Spleen (tissue), 7 donors: ENCODE measurements around the gene POU2AF3.

Source experiments
- CTCF ChIP-seq, 11 experiments: fragments of 200-600 bp in 7 of 11; fragments of 450-650 bp in 4 of 11; sonication (generic) in 4 of 11; IDR thresholded peaks in 8 of 11; conservative IDR thresholded peaks in 3 of 11; 1 replicate in 7 of 11; 2 replicates in 4 of 11; pipeline versions ENCODE4 v1.4.0 to v1.8.0; 2016 to 2021; ENCODE audit warnings: antibody characterized with exemption in 11 of 11, inconsistent platforms in 4 of 11, mild to moderate bottlenecking in 1 of 11
- POLR2A ChIP-seq, 3 donors: fragments of 450-650 bp; IDR thresholded peaks; one replicate each; pipeline ENCODE4 v1.5.1; 2017; ENCODE audit warnings: antibody characterized with exemption in 3 of 3, mild to moderate bottlenecking in 1 of 3
- POLR2AphosphoS5 ChIP-seq, 3 donors: sonication (generic); formaldehyde crosslinking; IDR thresholded peaks; one replicate each; pipeline ENCODE4 v1.5.1; 2017; ENCODE audit warnings: antibody characterized with exemption in 3 of 3
- donor health status: DM: no; HTN: no; CAD: no; lungs with moderate emphysema.
- donor health status: DM: no; HTN: no; CAD: no.
- donor health status: DM: no; HTN: no; CAD: no.

GRCh38 chr11:111355101-111355500, 56.8 kb downstream of the POU2AF3 start:
- TF ChIP-seq CTCF (IDR thresholded peaks at IDR 0.05 in 8 of 11, conservative IDR thresholded peaks at IDR 0.05 in 3 of 11) (no peak), POLR2A (IDR thresholded peaks at IDR 0.05) (no peak), POLR2AphosphoS5 (IDR thresholded peaks at IDR 0.05) (peak; percentile 8 to 25 (median 8))
